GM12878 (cell line): ENCODE results near the gene TIMM9. TPM values are rescaled to one million over a fixed set of nuclear protein-coding genes. Genes with fewer than 3 reads are reported as not detected.

ENCODE experiments used
- ATAC-seq: fragments of 200-7000 bp; cut with Tn5 transposase; 3 replicates; pipeline ENCODE4 v1.9.1; 2020; ENCODE audit warnings: mild to moderate bottlenecking, moderate library complexity
- BruUV-seq: library from RNA; stranded (reverse); fragments of 400-500 nt; replicated peaks from 2 replicates; lab custom pipeline; 2021; lab: Mats Ljungman, UMichigan
- CTCF ChIA-PET: fragments of 300-600 bp; sonication (Branson Sonifier 250); formaldehyde crosslinking; extraction: SDS; loops from one replicate; lab custom pipeline; 2021; ENCODE audit warnings: inconsistent platforms; lab: Yijun Ruan, JAX
- POLR2A ChIA-PET: fragments of 350-600 bp; formaldehyde crosslinking; extraction: SDS; loops from one replicate; lab custom pipeline; 2021; ENCODE audit warnings: inconsistent platforms; lab: Charles Lee
- RAD21 ChIA-PET: fragments of 300-600 bp; sonication (Branson Sonifier 250); formaldehyde crosslinking; loops from one replicate; lab custom pipeline; 2023; ENCODE audit warnings: antibody characterized with exemption; ENCODE audit not compliant: unreplicated experiment; lab: Charles Lee
- SMC1A ChIA-PET: fragments of 300-600 bp; sonication (Branson Sonifier 250); formaldehyde crosslinking; loops from one replicate; lab custom pipeline; 2023; ENCODE audit not compliant: unreplicated experiment, uncharacterized antibody; lab: Charles Lee
- DNase-seq: peaks from one replicate; pipeline ENCODE4 v3.0.0-alpha.2; 2011; ENCODE audit warnings: low read depth, low spot score
- FAIRE-seq: peaks from 3 replicates; lab custom pipeline; 2011; peaks lifted over from hg19 to GRCh38; lab: Jason Lieb, UNC
- H2AFZ ChIP-seq: 2 replicates; pipeline ENCODE4 v1.6.0; 2011; ENCODE audit warnings: low read depth, low read length, control low read depth; ENCODE audit not compliant: control insufficient read depth
- H3K27ac ChIP-seq: 2 replicates; pipeline ENCODE4 v1.5.1; 2011; ENCODE audit warnings: control low read depth; ENCODE audit not compliant: control insufficient read depth, insufficient read depth
- H3K27me3 ChIP-seq, 2 experiments: replicated peaks in 1 of 2; 2 replicates each; pipeline versions ENCODE4 v1.6.0 to v1.6.1; 2011; ENCODE audit warnings: low read length in 1 of 2; ENCODE audit not compliant: control insufficient read depth in 2 of 2, insufficient read depth in 2 of 2
- H3K36me3 ChIP-seq, 2 experiments: 2 replicates each; pipeline ENCODE4 v1.5.1; 2011; ENCODE audit warnings: low read length in 1 of 2; ENCODE audit not compliant: control insufficient read depth in 2 of 2, insufficient read depth in 2 of 2
- H3K4me1 ChIP-seq: 2 replicates; pipeline ENCODE4 v1.6.1; 2011; ENCODE audit warnings: mild to moderate bottlenecking, low read length, moderate library complexity, mixed read lengths; ENCODE audit not compliant: control insufficient read depth, insufficient read depth
- H3K4me2 ChIP-seq: 2 replicates; pipeline ENCODE4 v1.6.0; 2011; ENCODE audit warnings: control low read depth; ENCODE audit not compliant: control insufficient read depth, insufficient read depth
- H3K4me3 ChIP-seq: fragments of 200-600 bp; sonication (generic); 2 replicates; pipeline ENCODE4 v1.5.1; 2016
- H3K79me2 ChIP-seq: 2 replicates; pipeline ENCODE4 v1.6.0; 2011; ENCODE audit warnings: low read length; ENCODE audit not compliant: control insufficient read depth, insufficient read depth
- H3K9ac ChIP-seq: 2 replicates; pipeline ENCODE4 v1.8.0; 2011; ENCODE audit warnings: low read length, control low read depth, mixed read lengths; ENCODE audit not compliant: control insufficient read depth, insufficient read depth
- H3K9me3 ChIP-seq: replicated peaks from 3 replicates; pipeline ENCODE4 v1.5.1; 2011; ENCODE audit warnings: mild to moderate bottlenecking, low read length; ENCODE audit not compliant: control insufficient read depth, insufficient read depth
- H4K20me1 ChIP-seq: 2 replicates; pipeline ENCODE4 v1.6.0; 2011; ENCODE audit not compliant: control insufficient read depth, insufficient read depth
- FOS ChIP-seq: IDR thresholded peaks from 3 replicates; pipeline ENCODE4 v1.6.1; 2011; ENCODE audit warnings: borderline replicate concordance; ENCODE audit not compliant: insufficient read length; ENCODE audit errors: extremely low read depth
- GATAD2B ChIP-seq: fragments of 450-650 bp; conservative IDR thresholded peaks from 2 replicates; pipeline ENCODE4 v1.6.1; 2017; ENCODE audit warnings: low read depth, mild to moderate bottlenecking, moderate library complexity
- HCFC1 ChIP-seq: fragments of 150-350 bp; IDR thresholded peaks from 2 replicates; pipeline ENCODE4 v1.6.1; 2014; ENCODE audit warnings: low read length
- NFYB ChIP-seq: IDR thresholded peaks from 2 replicates; pipeline ENCODE4 v1.6.1; 2011; ENCODE audit warnings: low read depth, mild to moderate bottlenecking, low read length, improper control_type of control experiment, moderate library complexity; ENCODE audit not compliant: insufficient read depth
- NR2C2 ChIP-seq: IDR thresholded peaks from 2 replicates; pipeline ENCODE4 v1.6.1; 2011; ENCODE audit warnings: borderline replicate concordance, low read depth; ENCODE audit not compliant: control insufficient read depth, insufficient read length
- POU2F2 ChIP-seq: IDR thresholded peaks from 3 replicates; pipeline ENCODE4 v1.6.1; 2011; ENCODE audit warnings: low read depth, mild to moderate bottlenecking, low read length, borderline replicate concordance
- TAF1 ChIP-seq: IDR thresholded peaks from 2 replicates; pipeline ENCODE4 v1.6.1; 2011; ENCODE audit warnings: mild to moderate bottlenecking, low read depth, low read length, borderline replicate concordance
- WGBS: methylation state at CpG from one replicate; pipeline ENCODE4 v1.1.6; 2016; ENCODE audit warnings: low lambda C conversion rate; ENCODE audit not compliant: insufficient replicate concordance, insufficient coverage; ENCODE audit errors: missing lambda C conversion rate; 5-methylcytosine and 5-hydroxymethylcytosine counted together
- in situ Hi-C: fragments of 300-500 bp; cut with MboI; formaldehyde crosslinking; loops from 9 replicates; pipeline ENCODE4 v1.14.3; 2018; ENCODE audit warnings: mixed read lengths
- intact Hi-C: fragments of 100-400 bp; cut with micrococcal nuclease; formaldehyde crosslinking; loops from one replicate; pipeline ENCODE4 v1.14.2; 2022; ENCODE audit not compliant: unreplicated experiment
- polyA plus RNA-seq, 11 experiments: library from polyadenylated mRNA; depleted of rRNA in 4 of 11; unstranded in 6 of 11; stranded (reverse) in 5 of 11; fragments of >200 nt; fragmentation: Nextera tagmentation in 4 of 11; fragmentation: Illumina TruSeq in 1 of 11; extraction: Ambion mirVana in 4 of 11; extraction: Trizol in 1 of 11; gene quantifications; 1 replicate in 1 of 11; 2 replicates in 10 of 11; pipeline versions ENCODE4 v1.2.1 to v1.2.3, GENCODE V29; 2011 to 2016; ENCODE audit warnings: inconsistent platforms in 2 of 11, missing spikeins in 2 of 11, low read depth in 1 of 11
- total RNA-seq, 4 experiments: library from RNA; depleted of rRNA in 3 of 4; stranded (reverse); fragments of >200 nt in 3 of 4; fragmentation: Illumina TruSeq in 1 of 4; extraction: Trizol in 1 of 4; gene quantifications; 2 replicates each; pipeline versions ENCODE4 v1.2.1 to v1.2.3, GENCODE V29; 2013 to 2021
- TF ChIP-seq, protein P1 (sequence below): IDR thresholded peaks from 2 replicates; pipeline ENCODE4 v1.6.1; 2011; ENCODE audit warnings: borderline replicate concordance, low read depth, mild to moderate bottlenecking, moderate library complexity, mixed read lengths, low read length; ENCODE audit not compliant: insufficient read depth; ENCODE audit errors: extremely low read length

TIMM9 gene
- total and polyA plus RNA-seq, 10 of the 15 experiments (the other 5 are each of a cell fraction or from before 2014, with no cell fraction given): 36.6 to 116 (median 62.0) TPM

DNA sequence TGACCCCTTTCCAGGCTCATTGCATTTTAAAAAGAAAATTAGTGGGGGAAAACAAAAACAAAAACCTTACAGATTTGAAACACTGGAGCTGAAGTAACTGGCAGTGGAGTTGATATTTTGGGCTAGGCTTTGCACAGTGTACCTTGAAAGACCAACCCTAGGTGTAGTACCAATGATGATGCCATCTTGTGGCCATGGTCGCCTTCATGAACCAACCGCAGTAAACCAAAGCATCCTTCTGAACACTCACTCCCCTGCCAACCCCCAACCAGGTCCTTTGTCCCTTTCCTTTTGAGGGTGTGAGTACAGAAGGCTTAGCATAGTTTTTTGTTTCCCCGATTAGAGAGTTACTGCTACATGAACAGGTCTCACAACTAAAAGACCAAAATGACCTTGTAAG, 25.7 kb downstream of the TIMM9 start:
- no peaks in the 10 kb centered on the region for H3K4me1 ChIP-seq
- ChIA-PET POLR2A (interaction anchor here (0.7 kb wide), 1 partner anchor 20 kb away, joined by 3 read pairs; no protein-coding TSS in a partner anchor), CTCF (interaction anchor here (0.6 kb wide), 1 partner anchor 60 kb away, joined by 3 read pairs; no protein-coding TSS in a partner anchor), SMC1A (no interaction called here), RAD21 (no interaction called here)
- H3K36me3 ChIP-seq: no peaks in the 10 kb centered on the region
- H3K79me2 ChIP-seq: no peaks in the 10 kb centered on the region
- FAIRE-seq: no peak
- TF ChIP-seq GATAD2B (no peak), NFYB (no peak), HCFC1 (no peak), NR2C2 (no peak), TAF1 (no peak), FOS (no peak), POU2F2 (no peak)
- TF ChIP-seq, protein P1, sequence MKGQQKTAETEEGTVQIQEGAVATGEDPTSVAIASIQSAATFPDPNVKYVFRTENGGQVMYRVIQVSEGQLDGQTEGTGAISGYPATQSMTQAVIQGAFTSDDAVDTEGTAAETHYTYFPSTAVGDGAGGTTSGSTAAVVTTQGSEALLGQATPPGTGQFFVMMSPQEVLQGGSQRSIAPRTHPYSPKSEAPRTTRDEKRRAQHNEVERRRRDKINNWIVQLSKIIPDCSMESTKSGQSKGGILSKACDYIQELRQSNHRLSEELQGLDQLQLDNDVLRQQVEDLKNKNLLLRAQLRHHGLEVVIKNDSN: no peak
- no peak overlapping the region for H3K4me3 ChIP-seq
- no peak for DNase-seq
- H3K4me2 ChIP-seq: no peak overlapping the region
- no peak overlapping the region for H3K27ac ChIP-seq
- no peaks in the 10 kb centered on the region for H3K9me3 ChIP-seq
- no TSS peak for BruUV-seq
- H4K20me1 ChIP-seq: no peaks in the 10 kb centered on the region
- intact Hi-C loops (no loop called here), in situ Hi-C loops (no loop called here)
- 56% methylated on average over 3 of the region's 3 CpGs for WGBS
- ATAC-seq: peak; percentile 58
- no peaks in the 10 kb centered on the region for H3K27me3 ChIP-seq
- H2AFZ ChIP-seq: no peak overlapping the region
- H3K9ac ChIP-seq: no peak overlapping the region
